Stimulated activated CD8-positive, alpha-beta memory T cell treated with anti-CD3 and anti-CD28 coated beads, Interleukin-15, amount 100 ng/mL, for 4 hours (primary cell): ENCODE data around the gene ZNF423.
"Not testable (repeated sequence)": the region's sequence is repeated elsewhere in the genome, so short reads cannot be mapped to it uniquely, and the experiment has no call there.

Experiments
- DNase-seq, 2 donors: peaks; one replicate each; pipeline ENCODE4 v3.0.0-alpha.2; 2020; ENCODE audit warnings: low read depth in 2 of 2

Gene ZNF423

GRCh38 chr16:49586466-49587450 is 269.2 kb downstream of the ZNF423 start:
- DNase-seq = no peak

GRCh38 chr16:49585143-49585832 is 270.6 kb downstream of the ZNF423 start:
- DNase-seq = no peak

DNA sequence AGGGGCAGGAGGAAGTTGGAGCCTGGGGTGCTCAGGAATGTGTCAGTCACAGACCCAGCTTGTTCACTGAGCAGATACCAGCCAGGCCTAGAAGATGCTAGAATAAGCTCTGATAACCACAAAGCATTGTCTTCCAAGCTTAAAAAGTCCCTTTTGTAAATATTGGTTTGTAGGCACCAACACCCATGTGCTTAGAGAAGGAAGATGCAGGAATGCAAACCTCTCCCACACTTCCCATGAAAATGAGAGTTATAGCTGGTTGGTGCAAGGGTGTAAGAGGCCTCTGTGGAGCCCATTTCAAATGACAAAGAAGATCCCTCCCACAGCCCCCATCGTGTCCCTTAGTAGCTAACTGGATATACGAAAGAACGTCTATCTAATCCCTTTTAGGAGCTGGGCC is 272.0 kb downstream of the ZNF423 start:
- no peak for DNase-seq

DNA sequence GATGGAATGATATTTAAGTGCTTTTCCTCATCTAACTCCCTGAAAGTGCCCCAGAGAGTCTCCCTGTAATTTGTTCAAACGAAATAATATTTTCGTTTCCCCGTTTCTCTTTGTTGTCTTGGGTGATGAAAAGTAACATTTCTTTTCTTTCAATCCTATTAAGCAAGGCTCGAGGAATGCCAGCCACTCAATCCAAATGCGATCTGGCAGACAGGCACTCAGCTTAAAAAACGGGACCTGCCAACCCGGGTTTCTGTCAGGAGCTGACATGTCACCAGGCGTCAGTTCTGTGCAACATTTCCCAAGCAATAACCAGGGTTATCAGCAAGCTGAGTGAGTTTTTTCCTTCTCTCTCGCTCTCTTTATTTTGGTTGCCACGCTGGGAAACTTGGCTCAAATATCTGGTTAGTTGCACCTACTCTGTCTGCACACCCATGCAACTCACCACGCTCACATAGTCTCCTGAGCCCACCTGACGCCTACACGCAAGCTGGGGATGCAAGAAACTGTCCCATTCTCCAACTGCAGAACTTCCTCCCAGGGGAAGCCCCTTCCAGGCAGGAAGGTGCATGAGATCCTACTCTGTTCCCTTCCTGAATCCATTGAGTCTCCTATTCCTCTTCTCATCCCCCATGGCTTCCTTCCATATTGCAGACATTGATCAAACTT is 274.1 kb downstream of the ZNF423 start:
- no peak for DNase-seq

DNA sequence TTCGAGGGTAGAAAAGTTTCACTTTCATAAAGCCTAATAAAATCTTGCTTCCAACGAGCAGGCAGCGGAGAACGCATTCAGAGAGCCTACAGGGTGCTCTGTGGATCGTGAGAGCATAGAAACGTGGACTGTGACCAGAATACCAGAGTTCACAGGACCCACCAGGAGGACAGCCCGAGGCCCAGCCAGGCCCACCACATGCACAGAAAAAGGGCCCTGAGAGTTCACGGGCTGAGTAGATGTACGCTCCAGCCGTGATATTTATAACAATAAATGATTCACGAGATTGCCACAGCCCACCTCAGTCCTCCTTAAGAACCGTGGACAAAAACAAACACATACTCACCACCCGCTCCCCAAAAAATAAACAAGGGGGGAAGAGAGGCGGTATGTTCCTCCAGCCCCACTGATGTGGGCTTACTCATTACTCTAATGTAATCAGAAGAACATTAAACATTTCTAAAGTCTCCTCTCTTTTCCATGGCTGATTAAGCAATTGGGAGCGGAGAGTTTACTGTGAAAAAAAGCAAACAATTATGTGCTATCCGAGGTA is 275.1 kb downstream of the ZNF423 start:
- no peak for DNase-seq

- DNase-seq = no peak
Observed at GRCh38 chr16:49578435-49579024, 277.4 kb downstream of the ZNF423 start.

DNA sequence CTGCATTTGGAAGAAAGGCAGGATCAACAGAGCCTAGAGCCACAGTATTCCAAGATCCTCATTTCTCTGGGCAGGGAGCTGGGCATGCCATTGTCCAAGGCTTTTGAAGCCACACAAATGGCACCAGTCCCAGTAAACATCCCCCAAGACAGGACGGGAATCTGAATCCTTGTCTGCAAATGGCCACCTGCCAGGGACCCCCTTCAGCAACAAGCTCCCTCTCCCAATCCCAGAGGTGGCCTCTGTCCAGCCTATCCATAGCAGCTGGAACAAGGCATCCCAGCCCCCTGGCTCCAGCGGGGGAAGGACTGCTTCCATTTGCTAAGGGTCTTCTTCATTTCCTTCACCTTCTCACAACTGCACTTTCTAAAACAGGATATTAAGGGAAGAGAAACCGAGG is 277.9 kb downstream of the ZNF423 start:
- DNase-seq = no peak

GRCh38 chr16:49576941-49577340 is 279.0 kb downstream of the ZNF423 start:
- DNase-seq = no peak

GRCh38 chr16:49576173-49576494 is 279.8 kb downstream of the ZNF423 start:
- DNase-seq = no peak

DNA sequence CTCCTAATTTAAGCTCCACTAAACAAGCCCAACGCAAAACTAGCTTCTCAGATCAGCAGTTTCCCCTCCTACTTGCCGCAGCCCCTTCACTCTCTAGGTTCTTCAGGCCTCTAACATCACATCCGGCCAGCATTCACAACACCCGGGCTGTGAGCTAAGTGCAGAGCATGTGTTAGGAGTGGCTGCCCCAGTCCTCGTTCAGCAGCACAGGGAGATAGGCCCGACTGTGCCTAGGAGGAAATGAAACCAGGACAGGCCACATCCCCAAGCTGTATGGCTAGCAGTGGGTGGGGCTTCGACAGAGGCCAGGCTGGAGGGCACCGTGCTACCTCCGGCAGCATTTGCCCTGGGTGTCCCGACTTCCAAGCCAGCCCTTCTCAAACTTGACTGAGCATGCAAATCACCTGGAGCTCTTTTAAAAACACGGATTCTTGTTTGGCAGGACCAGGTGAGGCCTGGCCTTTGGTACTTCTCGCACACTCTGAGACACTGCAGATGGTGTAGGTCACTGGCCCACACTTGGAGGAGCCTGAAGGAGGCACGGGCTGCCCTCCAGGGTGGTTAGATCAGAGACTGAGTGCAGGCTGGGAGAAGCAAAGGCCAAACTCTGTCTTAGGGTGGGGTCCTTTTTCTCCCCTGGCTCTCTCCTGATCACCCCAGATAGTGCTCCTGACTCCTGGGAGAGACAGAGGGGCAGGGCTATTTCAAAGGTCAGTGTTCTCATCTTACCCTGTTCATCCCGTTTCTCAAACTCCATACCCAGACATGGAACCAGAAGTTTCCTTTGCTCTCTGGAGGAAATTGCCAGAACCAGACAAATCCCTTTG is 280.4 kb downstream of the ZNF423 start:
- no peak for DNase-seq

GRCh38 chr16:49574826-49575225 is 281.1 kb downstream of the ZNF423 start:
- DNase-seq = no peak

DNA sequence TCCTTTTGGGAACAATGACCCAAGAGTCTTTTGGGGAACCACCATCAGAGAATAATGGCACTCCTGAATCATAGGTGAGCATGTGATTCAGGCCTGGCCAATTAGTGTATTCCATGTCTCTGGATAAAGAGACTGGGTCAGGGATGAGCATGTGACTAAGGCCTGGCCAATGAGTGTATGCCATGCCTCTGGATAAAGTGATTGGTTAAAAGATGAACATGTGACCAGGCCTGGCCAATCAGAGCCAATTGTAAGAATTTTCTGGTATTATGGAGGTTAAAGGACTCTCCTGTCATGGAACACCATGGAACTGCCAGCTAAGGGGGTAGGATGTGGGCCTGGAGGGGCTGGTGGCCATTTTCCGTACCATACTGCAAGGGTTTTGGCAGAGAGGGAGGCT is 288.0 kb downstream of the ZNF423 start:
- DNase-seq = no peak

GRCh38 chr16:49566432-49566831 is 289.5 kb downstream of the ZNF423 start:
- no peak for DNase-seq

DNA sequence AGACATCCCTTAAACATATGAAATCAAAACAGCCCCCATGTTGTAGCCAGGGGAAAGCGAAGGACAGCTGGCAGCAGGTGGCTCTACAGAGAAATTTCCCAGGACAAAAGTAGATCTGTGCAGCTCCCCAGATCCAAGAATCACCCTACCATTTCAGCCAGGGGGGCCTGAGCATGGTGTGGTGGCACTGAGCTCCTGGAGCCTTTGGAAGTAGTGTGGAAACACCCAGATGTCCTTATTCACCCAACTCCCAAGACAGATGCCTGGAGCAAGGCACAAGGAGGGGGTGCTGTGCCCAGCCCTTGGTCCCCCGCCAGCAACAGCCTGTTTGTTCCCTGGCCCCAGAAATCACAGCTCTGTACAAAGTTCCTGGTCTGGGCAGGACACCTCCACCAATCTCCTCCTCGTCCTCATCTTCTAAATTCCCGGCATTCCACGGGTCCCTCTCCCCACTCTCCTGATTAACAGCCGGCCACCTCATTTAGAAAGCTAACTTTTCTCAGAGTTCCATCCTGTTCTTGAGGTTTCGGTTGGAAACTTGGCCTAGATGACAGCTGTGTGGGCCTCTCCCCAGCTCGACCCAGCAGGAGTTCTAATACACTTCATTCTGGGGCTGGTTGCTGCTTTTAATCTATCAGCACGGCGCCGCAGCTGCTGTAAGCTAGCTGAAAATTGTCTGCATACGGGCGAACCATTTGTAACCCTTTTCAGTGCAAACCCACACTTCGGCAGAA is 291.2 kb downstream of the ZNF423 start:
- DNase-seq = no peak

DNA sequence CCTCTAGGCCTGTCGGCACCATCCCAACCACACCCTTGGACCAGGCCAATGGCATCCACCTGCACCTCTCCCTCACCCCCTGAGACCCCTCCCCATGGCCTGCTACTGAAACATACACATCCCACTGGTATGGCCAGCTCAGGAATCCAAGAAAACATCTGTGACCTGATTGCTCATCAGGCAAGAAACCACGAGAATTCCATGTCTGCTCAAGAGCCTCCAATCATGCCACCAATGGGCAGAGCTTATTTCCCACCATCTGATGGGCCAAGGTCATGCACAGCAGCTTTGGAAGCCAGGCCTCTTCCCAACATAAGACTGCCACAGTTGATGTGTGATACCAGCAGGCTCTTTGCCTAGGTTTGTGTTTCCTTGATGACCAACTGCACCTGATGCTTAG is 292.2 kb downstream of the ZNF423 start:
- no peak for DNase-seq

GRCh38 chr16:49562894-49563293 is 293.0 kb downstream of the ZNF423 start:
- DNase-seq = not testable (repeated sequence)

- DNase-seq = no peak
Observed at GRCh38 chr16:49562228-49562627, 293.7 kb downstream of the ZNF423 start.

- DNase-seq = no peak
Observed at GRCh38 chr16:49560004-49560830, 295.7 kb downstream of the ZNF423 start.

DNA sequence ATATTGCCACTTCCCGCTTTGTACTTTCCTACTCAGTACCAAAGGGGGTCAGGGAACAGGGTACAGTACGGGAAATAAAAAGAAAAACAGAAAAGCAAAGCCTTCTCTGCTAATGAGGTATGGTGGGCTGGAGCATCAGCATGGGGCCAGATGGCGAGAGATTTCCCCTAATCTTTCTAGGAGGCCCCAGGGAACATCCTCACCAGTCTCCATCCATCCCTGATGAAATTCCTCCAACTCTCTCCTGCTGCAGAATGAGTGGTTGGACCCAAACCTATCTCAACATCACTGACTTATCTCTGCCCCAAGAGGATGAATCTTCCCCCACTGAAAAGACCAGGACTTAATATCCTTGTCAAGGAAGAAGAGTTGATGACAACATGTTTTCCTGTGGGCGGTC is 296.7 kb downstream of the ZNF423 start:
- no peak for DNase-seq
